GM18520 (cell line): ENCODE results near the gene NUP214.
"Not testable (repeated sequence)": the region's sequence is repeated elsewhere in the genome, so short reads cannot be mapped to it uniquely, and the experiment has no call there.

ENCODE experiments used
- ATAC-seq: cut with Tn5 transposase; IDR thresholded peaks from one replicate; pipeline ENCODE4 v1.9.1; 2021; ENCODE audit not compliant: unreplicated experiment

The NUP214 gene

DNA sequence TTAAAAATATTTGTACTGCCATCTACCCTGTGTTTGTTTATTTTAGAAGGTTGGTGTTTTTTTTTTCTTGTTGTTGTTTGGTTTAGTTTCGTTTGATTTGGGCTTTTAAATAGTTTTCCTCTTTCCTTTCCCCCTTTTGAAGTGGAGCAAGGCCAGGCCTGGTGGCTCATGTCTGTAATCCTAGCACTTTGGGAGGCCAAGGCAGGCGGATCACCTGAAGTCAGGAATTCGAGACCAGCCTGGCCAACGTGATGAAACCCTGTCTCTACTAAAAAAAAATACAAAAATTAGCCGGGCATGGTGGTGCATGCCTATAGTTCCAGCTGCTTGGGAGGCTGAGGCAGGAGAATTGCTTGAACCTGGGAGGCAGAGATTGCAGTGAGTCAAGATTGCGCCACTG lies 65.6 kb downstream of the NUP214 start:
- not testable (repeated sequence) for ATAC-seq

DNA sequence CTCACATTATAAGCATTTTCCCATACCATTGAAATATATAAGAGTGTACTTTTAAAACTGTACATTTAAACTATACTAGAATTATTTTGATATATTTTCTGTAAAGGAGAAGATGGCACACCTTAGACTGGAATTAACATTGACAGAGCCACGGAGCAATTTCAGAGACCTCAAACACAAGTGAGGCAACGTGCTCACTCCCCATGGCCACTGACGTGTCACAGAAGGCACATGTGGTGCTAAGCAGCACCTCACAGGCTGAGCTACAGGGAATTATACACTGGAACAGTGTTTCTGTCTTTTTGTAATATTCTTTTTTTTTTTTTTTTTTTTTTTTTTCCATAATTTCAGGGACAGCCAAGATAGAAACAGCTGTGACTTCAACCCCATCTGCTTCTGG lies 66.5 kb downstream of the NUP214 start:
- no peak for ATAC-seq

DNA sequence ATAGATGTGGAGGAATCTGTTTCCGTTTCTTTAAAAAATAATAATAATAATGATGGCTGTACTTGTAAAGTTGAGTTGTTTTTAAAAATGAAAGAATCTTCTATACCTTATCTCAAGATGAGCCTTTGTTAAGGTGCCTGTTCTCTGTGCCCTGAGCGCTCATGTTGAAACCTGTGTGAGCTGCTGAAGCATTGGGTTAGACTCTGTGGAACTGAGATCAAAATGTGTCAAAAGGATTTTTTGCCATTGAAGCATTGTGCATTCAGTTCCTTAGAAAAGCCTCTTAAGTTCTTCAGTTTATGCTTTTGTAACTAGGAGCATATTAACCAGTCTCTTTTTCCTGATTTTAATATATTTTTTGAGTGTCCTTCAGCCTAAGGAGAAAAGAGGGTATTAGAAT lies 67.7 kb downstream of the NUP214 start:
- ATAC-seq, result no peak

DNA sequence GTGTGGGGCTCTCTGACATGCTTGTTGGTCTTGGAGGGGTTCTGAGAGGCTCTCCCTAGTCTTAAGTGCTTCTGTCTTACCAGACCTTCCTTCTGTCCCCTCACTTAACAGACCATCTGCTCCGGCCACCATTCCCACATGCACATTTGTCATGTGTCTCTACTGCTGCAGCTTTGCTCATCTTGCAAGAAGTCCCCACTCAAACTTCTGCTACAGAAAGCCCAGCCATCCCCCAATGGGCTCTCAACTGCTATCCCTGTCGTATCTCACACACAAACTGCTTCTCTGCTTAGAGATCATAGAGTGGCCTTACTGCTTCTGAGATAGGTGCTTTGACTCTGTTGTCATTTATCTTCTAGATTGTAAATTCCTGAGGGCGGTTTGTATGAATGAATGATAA lies 69.4 kb downstream of the NUP214 start:
- ATAC-seq, result no peak

DNA sequence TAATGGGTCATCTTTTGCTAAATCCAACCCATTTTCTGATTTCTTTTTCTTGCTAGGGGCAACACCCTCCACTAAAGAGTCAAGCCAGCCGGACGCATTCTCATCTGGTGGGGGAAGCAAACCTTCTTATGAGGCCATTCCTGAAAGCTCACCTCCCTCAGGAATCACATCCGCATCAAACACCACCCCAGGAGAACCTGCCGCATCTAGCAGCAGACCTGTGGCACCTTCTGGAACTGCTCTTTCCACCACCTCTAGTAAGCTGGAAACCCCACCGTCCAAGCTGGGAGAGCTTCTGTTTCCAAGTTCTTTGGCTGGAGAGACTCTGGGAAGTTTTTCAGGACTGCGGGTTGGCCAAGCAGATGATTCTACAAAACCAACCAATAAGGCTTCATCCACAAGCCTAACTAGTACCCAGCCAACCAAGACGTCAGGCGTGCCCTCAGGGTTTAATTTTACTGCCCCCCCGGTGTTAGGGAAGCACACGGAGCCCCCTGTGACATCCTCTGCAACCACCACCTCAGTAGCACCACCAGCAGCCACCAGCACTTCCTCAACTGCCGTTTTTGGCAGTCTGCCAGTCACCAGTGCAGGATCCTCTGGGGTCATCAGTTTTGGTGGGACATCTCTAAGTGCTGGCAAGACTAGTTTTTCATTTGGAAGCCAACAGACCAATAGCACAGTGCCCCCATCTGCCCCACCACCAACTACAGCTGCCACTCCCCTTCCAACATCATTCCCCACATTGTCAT lies 72.0 kb downstream of the NUP214 start:
- no peak for ATAC-seq

DNA sequence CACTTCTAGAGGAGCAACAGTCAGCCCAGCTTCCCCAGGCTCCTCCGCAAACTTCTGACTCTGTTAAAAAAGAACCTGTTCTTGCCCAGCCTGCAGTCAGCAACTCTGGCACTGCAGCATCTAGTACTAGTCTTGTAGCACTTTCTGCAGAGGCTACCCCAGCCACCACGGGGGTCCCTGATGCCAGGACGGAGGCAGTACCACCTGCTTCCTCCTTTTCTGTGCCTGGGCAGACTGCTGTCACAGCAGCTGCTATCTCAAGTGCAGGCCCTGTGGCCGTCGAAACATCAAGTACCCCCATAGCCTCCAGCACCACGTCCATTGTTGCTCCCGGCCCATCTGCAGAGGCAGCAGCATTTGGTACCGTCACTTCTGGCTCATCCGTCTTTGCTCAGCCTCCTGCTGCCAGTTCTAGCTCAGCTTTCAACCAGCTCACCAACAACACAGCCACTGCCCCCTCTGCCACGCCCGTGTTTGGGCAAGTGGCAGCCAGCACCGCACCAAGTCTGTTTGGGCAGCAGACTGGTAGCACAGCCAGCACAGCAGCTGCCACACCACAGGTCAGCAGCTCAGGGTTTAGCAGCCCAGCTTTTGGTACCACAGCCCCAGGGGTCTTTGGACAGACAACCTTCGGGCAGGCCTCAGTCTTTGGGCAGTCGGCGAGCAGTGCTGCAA lies 72.8 kb downstream of the NUP214 start:
- ATAC-seq, result no peak

DNA sequence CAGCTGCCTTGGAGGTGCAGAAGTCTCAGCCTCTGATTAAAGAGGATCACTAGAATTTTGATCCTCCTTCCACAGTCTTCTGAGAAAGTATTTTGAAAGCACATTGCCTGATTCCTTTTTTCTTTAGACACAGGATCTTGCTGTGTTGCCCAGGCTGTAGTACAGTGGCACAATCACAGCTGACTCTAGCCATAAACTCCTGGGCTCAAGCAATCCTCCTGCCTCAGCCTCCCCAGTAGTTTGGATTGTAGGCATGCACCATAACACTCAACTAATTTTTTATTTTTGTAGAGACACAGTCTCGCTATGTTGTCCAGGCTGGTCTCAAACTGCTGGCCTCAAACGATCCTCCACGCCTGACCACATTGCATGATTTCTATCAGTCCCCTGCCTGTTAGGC lies 76.5 kb downstream of the NUP214 start:
- no peak for ATAC-seq

DNA sequence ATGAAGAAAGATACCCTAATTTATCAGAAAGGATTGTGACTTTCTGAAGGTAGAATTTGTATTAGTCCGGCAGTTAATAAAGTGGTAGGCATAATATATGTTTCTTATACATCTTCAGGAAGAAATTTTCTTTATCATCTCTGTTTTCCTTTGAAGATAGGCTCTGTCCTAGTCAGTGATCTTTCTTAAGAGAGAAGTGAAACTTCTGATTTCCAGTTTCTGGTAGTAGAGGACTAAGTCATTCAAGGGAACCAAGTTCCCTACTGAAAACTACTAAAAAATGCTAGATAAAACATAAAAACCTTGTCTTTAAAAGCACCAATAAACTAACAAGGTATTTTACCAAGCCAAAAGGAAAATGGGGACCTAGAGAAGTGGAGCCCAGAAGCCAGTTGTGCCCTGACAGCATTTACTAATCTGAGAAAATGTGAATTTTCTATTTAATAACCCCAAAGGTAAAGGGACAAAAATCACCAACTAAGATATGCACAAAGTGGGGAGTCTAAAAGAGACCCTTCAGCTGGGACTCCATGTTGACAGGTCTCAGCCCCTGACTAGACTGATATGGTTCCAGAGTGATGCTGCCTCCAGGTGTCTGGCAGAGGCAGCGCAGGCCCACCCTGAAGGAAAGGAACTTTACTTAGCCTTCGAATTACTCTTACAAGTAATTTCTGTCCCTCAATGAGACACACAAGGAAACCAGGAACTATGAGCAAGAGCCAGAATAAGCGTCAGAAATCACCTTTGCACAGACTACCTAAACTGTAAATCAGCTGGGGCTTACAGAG lies 78.2 kb downstream of the NUP214 start:
- no peak for ATAC-seq

DNA sequence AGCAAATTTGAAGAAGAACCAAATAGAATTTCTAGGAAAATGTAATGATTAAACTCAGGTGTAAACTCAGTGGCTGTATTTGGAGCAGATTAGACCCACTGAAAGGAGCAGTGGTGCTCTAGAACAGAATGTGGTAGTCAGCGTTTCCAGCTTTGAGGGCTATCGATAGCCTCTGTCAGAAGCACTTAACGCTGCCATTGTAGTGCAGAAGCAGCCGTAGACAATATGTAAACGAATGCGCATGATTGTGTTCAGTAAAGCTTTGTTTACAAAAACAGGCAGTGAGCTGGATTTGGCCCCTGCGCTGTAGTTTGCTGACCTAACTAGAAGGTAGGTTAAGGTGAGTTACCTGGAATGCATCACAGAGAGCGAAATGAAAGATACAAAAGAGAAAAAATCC lies 78.9 kb downstream of the NUP214 start:
- no peak for ATAC-seq

DNA sequence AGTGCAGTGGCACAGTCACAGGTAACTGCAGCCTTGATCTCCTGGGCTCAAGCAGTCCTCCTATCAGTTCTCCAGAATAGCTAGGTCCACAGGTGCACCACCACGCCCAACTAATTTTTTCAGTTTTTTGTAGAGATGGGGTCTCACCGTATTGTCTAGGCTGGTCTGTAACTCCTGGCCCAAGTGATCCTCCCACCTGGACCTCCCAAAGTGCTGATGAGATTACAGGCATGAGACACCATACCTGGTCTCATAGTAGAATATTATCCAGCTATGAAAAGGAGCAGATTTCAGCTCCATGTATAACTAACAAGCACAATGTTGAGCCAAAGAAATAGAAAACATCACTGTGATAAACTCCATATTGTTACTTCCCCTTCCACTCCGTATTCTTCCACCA lies 81.1 kb downstream of the NUP214 start:
- no peak for ATAC-seq

DNA sequence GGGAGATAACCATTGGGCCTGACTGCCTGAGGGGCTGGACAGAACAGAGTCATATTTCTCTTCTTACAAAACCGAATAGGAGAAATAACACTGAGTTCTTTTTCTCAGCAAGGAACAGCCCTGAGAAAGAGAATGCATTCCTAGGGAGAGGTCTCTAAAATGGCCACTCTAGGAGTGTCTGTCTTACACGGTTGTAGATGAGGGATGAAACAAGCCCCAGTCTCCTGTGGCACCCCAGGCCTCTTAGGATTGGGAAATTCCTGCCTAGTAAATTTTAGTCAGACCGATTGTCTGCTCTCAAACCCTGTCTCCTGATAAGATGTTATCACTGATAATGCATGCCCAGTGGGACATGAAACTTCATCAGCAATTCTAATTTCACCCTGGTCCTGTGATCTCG lies 86.5 kb downstream of the NUP214 start:
- not testable (repeated sequence) for ATAC-seq

DNA sequence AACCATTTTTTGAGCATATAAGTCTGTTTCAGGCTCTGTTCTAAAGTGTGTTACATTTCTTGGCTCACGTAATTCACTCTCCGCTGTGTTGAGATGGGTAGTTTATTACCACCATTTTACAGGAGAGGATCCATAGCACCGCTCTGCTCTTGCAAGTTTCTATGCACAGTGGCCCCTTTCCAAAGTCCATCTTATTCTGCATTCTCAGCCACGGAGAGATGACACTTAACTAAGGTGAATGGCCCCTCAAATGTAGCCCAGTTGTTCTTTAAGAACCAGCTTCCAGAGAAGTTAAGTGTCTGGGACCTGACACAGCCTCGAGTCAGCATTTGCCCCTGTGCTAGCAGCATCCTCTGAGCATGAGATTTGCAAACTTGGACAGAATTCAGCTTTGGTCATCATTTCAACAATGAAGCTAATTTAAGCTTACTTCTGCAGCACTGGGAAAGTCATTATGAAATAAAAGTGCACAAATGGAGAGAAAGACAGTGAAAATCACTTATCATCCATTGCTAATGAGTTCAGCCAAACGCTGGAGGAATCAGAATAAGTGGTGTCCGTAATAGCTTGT lies 89.0 kb downstream of the NUP214 start:
- ATAC-seq, result no peak

DNA sequence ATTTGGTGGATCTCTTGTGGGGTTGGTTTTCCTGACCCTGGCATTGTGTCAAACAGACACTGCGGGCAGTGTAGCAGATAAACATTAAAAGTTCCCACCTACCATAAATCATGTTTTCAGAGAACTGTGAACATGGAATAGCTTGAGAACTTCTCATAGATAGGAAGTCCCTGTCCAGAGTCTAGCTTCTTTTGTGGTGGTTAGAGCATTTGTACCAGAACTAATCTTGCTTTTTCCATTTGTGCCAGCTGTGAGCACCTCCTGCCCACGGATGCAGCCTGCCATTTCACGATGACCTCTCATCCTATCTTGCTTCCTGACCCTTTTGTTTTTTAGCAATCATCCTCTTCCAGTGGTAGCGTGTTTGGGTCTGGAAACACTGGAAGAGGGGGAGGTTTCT lies 89.5 kb downstream of the NUP214 start:
- ATAC-seq, result no peak

DNA sequence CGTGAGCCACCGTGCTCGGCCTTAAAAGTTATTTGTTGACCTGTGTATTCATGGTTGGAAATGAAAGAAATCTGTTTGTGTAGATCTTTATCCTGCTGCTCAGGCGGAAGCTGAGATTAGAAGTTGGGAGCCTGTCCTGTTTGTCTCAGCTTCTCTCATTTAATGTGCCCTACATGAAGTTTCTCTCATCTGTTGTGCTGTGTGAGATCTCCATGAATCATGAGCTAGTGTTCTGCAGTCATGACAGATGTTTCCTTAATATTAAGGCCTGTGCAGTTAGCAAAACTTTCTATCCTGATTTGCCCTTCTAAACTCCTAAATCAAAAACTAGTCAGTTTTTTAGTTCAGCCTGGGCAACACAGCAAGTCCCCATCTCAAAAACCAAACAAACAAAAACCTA lies 91.4 kb downstream of the NUP214 start:
- ATAC-seq, result no peak

DNA sequence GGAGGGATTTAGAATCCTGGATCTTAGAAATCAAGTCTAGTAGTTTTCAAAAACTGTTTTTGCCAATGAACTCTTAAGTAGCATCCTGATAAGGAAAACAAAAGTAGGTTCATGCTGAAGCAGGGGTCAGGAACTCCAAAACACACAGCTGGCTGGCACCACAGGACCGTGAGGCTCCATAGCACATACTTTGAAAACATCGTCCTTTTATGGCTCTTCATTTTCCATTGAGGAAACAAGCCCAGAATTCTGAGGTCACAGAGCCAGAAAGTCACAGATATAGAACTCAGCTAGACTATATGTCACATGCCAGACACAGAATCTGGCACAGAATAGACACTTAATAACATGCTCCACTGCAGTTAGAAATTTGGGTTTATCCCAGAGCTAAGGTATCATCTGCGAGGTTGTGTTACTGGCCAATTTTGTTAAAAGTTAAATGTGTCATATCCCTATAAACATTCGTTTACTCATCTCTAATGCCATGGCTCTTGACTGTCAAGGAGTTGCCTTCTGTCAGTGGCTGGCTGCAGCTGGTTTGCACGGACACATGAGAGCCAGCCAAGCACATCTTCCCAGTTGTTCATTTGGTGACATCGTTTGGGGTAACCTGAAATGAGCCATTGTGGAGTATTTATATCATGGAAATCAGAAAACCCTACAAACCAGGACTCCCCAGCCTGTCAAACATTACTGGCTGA lies 92.1 kb downstream of the NUP214 start:
- ATAC-seq, result no peak

DNA sequence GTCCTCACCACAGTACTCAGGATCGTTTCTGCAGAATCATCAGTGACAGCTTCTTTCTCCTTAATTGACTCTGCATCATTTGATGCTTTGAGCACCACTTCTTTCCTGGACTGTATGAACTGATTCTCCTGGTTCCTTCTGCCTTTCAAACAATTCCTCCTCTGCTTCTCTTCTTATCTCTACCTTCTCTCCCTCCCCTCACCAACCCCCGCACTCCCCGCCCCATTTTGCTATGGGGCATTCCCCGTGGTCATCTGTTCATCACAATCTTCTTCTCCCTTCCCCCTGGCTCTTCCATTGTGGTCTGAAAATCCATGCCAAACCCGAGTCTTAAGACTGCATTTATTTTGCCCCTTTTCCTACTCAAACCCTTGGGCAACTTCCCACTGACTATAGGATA lies 93.0 kb downstream of the NUP214 start:
- no peak for ATAC-seq

DNA sequence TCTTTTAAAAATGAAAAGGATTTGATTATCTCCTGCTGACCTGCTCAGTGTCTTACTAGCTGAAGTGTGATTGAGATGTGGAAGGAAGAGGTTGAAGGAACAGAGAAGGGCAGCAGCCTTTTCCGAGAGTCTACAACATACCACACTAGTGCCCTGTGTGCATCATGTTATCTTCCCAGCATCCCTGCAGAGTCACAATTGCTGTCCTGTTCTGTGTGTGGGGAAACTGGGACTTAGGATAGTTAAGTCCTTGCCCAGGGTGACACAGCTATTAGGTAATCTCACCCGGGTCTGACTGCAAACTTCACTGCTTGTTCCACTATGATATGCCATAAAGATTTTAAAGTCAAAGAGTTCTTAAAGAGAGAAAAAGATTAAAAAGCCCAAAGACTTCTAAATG lies 95.1 kb downstream of the NUP214 start:
- no peak for ATAC-seq

DNA sequence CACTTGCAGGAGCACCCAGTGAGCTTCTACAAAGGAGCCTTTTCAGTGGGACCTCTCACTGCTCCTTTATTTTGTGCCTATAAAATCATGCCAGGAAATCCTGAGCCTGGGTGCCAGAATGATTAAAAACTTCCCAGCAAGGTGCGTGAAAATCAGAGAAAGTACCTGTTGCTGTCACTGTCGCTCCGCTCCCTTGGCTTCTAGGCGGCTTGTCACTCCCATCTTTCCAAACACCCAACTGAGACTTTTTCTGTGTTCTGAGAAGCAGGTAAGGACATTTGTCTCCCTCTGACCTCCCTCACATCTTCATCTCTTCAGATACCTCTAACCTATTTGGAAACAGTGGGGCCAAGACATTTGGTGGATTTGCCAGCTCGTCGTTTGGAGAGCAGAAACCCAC lies 97.1 kb downstream of the NUP214 start:
- ATAC-seq, result no peak

DNA sequence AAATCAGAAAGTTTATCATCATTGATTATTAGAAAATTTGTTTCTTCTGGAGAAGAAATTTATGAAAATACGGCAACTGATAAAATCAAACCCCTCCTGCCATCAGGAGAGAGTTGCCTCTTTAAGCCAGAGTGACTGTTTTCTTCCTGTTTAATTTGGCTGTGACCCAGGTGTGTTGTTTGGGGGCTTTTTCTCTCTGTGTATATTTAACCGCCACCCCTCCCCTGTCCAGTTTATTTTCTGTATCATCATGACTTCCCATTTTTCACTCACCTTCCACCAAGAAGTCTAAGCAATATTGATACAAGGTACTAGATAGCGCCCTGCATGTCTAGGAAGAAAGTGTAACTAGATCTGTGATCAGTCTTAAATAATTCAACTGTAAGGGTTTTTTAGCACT lies 100.8 kb downstream of the NUP214 start:
- no peak for ATAC-seq

DNA sequence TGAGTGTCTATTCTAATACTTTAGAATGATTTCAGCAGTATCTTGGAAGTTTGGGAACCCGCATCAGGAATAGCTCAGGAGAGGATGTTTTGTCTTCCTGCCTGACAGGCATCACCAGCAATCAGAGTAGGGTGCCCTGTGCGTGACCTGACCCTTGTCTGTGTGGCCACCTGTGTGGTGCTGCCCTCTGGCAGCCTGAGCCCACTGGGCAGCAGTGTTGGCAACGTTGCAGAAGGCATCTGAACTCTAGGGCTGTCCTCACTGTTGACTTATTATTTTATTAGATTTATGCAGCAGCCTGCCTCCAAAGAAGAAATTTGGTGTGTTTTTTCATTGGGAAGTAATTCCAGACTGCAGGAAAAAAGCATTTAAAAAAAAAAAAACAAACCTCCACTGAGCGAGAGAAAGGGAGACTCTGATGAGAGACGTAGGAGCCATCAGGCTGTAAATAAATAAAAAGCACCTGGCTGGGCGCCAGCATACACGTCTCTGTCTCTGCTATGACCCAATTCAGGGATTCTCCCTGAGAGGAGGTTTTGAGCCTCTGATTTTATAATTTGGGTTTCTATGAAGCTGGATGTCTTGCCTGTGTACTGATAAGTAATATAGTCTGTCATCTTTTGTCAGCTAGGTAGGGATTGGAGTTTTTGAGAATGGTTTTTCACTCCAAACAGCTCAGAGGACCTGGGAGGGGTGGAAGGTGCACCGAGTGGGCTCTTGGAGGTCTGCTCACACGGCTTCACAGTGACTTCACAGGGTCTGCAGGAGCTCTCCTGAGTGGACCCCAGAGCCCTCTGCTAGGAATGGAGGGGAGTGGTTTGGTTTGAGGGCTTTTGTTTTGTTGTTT lies 101.9 kb downstream of the NUP214 start:
- ATAC-seq, result no peak
